ENCODE measurements around the gene THPO. TPM values are rescaled to one million over a fixed set of nuclear protein-coding genes. Genes with fewer than 3 reads are reported as not detected.

THPO gene
- total and polyA plus RNA-seq, 9 of the 15 experiments (the other 6 are each of a cell fraction or from before 2014, with no cell fraction given) = 0.11 to 1.1 (median 0.35) TPM; not detected in 1

GRCh38 chr3:184336547-184337398 is 41.2 kb downstream of the THPO start (continued):
- TF ChIP-seq TFAP4 (CRISPR knock-in tag; IDR thresholded peaks at IDR 0.05; ENCODE audit: borderline replicate concordance) (peak; percentile 86), TGIF2 (CRISPR knock-in tag; IDR thresholded peaks at IDR 0.05) (0 out of 2 replicates have a peak, but pooled peaks have one; percentile 21), TRIM24 (IDR thresholded peaks at IDR 0.05) (no peak), BHLHE40 (IDR thresholded peaks at IDR 0.05; ENCODE audit: low read length) (no peak), MECOM (CRISPR knock-in tag; IDR thresholded peaks at IDR 0.05) (no peak), ID3 (CRISPR knock-in tag; IDR thresholded peaks at IDR 0.05) (no peak), ID3 (tag; IDR thresholded peaks at IDR 0.05) (no peak), XRCC5 (IDR thresholded peaks at IDR 0.05; ENCODE audit: low read depth, low read length) (peak; percentile 56; the same call in 1 of the 2 replicates), DLX4 (CRISPR knock-in tag; IDR thresholded peaks at IDR 0.05) (no peak)

All from K562 (cell line).